Measurements from ENCODE around the gene SLC12A4. TPM values are rescaled to one million over a fixed set of nuclear protein-coding genes. Genes with fewer than 3 reads are reported as not detected.

The SLC12A4 gene
- polyA plus RNA-seq, 2 of the 4 experiments (the other 2 are of a cell fraction) = 18.2 to 33.2 TPM

DNA sequence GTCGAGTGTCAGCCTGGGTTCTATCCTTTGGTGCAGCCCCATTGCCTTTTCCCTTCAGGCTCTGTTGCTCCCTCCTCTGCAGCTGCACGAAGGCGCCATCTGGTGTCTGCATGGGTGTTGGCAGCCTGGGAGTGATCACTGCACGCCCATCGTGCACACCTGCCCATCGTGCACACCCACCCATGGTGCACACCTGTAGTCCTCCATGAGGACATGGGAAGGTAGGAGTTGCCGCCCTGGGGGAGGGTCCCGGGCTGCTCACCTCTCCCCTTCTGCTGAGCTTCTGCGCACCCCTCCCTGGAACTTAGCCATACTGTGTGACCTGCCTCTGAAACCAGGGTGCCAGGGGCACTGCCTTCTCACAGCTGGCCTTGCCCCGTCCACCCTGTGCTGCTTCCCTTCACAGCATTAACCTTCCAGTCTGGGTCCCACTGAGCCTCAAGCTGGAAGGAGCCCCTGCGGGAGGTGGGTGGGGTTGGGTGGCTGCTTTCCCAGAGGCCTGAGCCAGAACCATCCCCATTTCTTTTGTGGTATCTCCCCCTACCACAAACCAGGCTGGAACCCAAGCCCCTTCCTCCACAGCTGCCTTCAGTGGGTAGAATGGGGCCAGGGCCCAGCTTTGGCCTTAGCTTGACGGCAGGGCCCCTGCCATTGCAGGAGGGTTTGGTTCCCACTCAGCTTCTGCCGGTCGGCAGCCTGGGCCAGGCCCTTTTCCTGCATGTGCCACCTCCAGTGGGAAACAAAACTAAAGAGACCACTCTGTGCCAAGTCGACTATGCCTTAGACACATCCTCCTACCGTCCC, 39.7 kb downstream of the SLC12A4 start:
- ATAC-seq = peak; percentile 70 to 88
- Histone ChIP-seq H3K4me2 (no peak overlapping the region), H3K4me1 (no peaks in the 10 kb centered on the region), H3K27ac (no peak overlapping the region), H3K9me3 (no peaks in the 10 kb centered on the region), H3K4me3 (no peak overlapping the region)
- POLR2A ChIA-PET = no interaction called here
- no peak for FAIRE-seq
- CTCF ChIA-PET = interaction anchor here (0.6 to 22.2 kb wide), 37 partner anchors 8 to 438 kb away, joined by 3 to 370 read pairs (median 5); partner anchors contain the start of genes EDC4, LCAT, NRN1L and PSKH1
- peak; percentile 66 to 91 for DNase-seq (ENCODE audit: low read depth in 1 of 2, low spot score in 1 of 2)
- TF ChIP-seq, protein P1, sequence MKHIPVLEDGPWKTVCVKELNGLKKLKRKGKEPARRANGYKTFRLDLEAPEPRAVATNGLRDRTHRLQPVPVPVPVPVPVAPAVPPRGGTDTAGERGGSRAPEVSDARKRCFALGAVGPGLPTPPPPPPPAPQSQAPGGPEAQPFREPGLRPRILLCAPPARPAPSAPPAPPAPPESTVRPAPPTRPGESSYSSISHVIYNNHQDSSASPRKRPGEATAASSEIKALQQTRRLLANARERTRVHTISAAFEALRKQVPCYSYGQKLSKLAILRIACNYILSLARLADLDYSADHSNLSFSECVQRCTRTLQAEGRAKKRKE (CRISPR knock-in tag; IDR thresholded peaks at IDR 0.05; ENCODE audit: low read depth) = no peak
- no peak for TF ChIP-seq HOXB13 (CRISPR knock-in tag; IDR thresholded peaks at IDR 0.05; ENCODE audit: low read depth)
- TF ChIP-seq NPAS2 (CRISPR knock-in tag; IDR thresholded peaks at IDR 0.05; ENCODE audit: borderline replicate concordance) = no peak
- peak in 1 of 2 experiments; percentile 36; a peak in 1 of 5 replicates for TF ChIP-seq JUN (IDR thresholded peaks at IDR 0.05)
- TF ChIP-seq RNF2 (IDR thresholded peaks at IDR 0.05; ENCODE audit: borderline replicate concordance, low read depth) = no peak
- peak; percentile 22; the same call in 1 of the 2 replicates for TF ChIP-seq MAX (IDR thresholded peaks at IDR 0.05)
- no peak for TF ChIP-seq BHLHE40 (IDR thresholded peaks at IDR 0.05; ENCODE audit: low read depth, low read length)
- TF ChIP-seq PHF8 (IDR thresholded peaks at IDR 0.05; ENCODE audit: borderline replicate concordance, low read depth) = no peak
- TF ChIP-seq RARB (CRISPR knock-in tag; IDR thresholded peaks at IDR 0.05) = no peak
- peak; percentile 80 to 90 for TF ChIP-seq RAD21 (conservative IDR thresholded peaks at IDR 0.05 in 1 of 2, IDR thresholded peaks at IDR 0.05 in 1 of 2)
- TF ChIP-seq, protein P2, sequence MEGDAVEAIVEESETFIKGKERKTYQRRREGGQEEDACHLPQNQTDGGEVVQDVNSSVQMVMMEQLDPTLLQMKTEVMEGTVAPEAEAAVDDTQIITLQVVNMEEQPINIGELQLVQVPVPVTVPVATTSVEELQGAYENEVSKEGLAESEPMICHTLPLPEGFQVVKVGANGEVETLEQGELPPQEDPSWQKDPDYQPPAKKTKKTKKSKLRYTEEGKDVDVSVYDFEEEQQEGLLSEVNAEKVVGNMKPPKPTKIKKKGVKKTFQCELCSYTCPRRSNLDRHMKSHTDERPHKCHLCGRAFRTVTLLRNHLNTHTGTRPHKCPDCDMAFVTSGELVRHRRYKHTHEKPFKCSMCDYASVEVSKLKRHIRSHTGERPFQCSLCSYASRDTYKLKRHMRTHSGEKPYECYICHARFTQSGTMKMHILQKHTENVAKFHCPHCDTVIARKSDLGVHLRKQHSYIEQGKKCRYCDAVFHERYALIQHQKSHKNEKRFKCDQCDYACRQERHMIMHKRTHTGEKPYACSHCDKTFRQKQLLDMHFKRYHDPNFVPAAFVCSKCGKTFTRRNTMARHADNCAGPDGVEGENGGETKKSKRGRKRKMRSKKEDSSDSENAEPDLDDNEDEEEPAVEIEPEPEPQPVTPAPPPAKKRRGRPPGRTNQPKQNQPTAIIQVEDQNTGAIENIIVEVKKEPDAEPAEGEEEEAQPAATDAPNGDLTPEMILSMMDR (IDR thresholded peaks at IDR 0.05) = peak; percentile 87
- 0 out of 2 replicates have a peak, but pooled peaks have one; percentile 14 for TF ChIP-seq HOXB5 (CRISPR knock-in tag; IDR thresholded peaks at IDR 0.05)
- TF ChIP-seq SMC3 (IDR thresholded peaks at IDR 0.05) = peak; percentile 78
- 36% methylated on average over 16 of the region's 16 CpGs for WGBS (ENCODE audit: missing lambda C conversion rate)

GRCh38 chr16:67928147-67928546, 40.3 kb downstream of the SLC12A4 start:
- Histone ChIP-seq H3K4me1 (no peaks in the 10 kb centered on the region), H3K4me2 (no peak overlapping the region), H3K4me3 (no peak overlapping the region), H3K27ac (no peak overlapping the region), H3K9me3 (no peaks in the 10 kb centered on the region)
- ChIA-PET CTCF (interaction anchor here (0.6 to 22.2 kb wide), 31 partner anchors 9 to 437 kb away, joined by 3 to 370 read pairs (median 6); partner anchors contain the start of genes EDC4, NRN1L, PSKH1 and PSMB10), POLR2A (no interaction called here)
- ATAC-seq (peak in 1 of 2 experiments; percentile 9; a peak in 3 of 6 replicates), FAIRE-seq (no peak), DNase-seq (ENCODE audit: low read depth in 1 of 2, low spot score in 1 of 2) (no peak)
- TF ChIP-seq CEBPB (IDR thresholded peaks at IDR 0.05) = no peak
- TF ChIP-seq KDM1A (IDR thresholded peaks at IDR 0.05; ENCODE audit: low read depth) = no peak
- TF ChIP-seq TFCP2L1 (CRISPR knock-in tag; IDR thresholded peaks at IDR 0.05) = no peak
- no peak for TF ChIP-seq ZFP36 (IDR thresholded peaks at IDR 0.05; ENCODE audit: borderline replicate concordance, partially characterized antibody)
- no peak for TF ChIP-seq FOSL2 (IDR thresholded peaks at IDR 0.05)
- TF ChIP-seq FOSL2 (CRISPR knock-in tag; IDR thresholded peaks at IDR 0.05) = no peak
- TF ChIP-seq ESRRA (IDR thresholded peaks at IDR 0.05; ENCODE audit: borderline replicate concordance, low read length) = no peak
- no peak for TF ChIP-seq RAD21 (conservative IDR thresholded peaks at IDR 0.05 in 1 of 2, IDR thresholded peaks at IDR 0.05 in 1 of 2)
- 50% methylated on average over 7 of the region's 7 CpGs for WGBS (ENCODE audit: missing lambda C conversion rate)

All from A549 (cell line).